Thoracic aorta (tissue), 2 donors: ENCODE data around the gene GHRH. TPM values are rescaled to one million over a fixed set of nuclear protein-coding genes. Genes with fewer than 3 reads are reported as not detected.

ENCODE experiments used
- ATAC-seq: fragments of 150-250 bp; one replicate; pipeline ENCODE4 v1.8.0; 2017; ENCODE audit warnings: low read depth; ENCODE audit not compliant: insufficient number of reproducible peaks, low FRiP score
- DNase-seq: peaks from one replicate; pipeline ENCODE4 v3.0.0-alpha.2; 2020; ENCODE audit warnings: low spot score
- H3K27ac ChIP-seq, 2 donors: fragments of 200-600 bp; sonication (generic); 1 replicate in 1 of 2; 2 replicates in 1 of 2; pipeline ENCODE4 v1.5.1; 2016; ENCODE audit warnings: mild to moderate bottlenecking in 2 of 2, moderate library complexity in 2 of 2
- H3K27me3 ChIP-seq: fragments of 200-600 bp; sonication (generic); replicated peaks from 2 replicates; pipeline ENCODE4 v1.6.0; 2016; ENCODE audit warnings: mild to moderate bottlenecking; ENCODE audit not compliant: insufficient read depth
- H3K36me3 ChIP-seq: fragments of 200-600 bp; sonication (generic); one replicate; pipeline ENCODE4 v1.5.1; 2016
- H3K4me1 ChIP-seq, 2 donors: fragments of 200-600 bp; sonication (generic); 1 replicate in 1 of 2; 2 replicates in 1 of 2; pipeline versions ENCODE4 v1.5.1 to v1.6.0; 2016; ENCODE audit warnings: low read depth in 2 of 2, mild to moderate bottlenecking in 1 of 2; ENCODE audit not compliant: control insufficient read depth in 1 of 2
- H3K4me3 ChIP-seq: fragments of 200-600 bp; sonication (generic); 2 replicates; pipeline ENCODE4 v1.5.1; 2016; ENCODE audit warnings: mild to moderate bottlenecking
- H3K9me3 ChIP-seq: fragments of 200-600 bp; sonication (generic); 2 replicates; pipeline ENCODE4 v1.5.1; 2016
- total RNA-seq, 2 donors: library from RNA; depleted of rRNA; stranded (reverse); fragments of >200 nt; gene quantifications; one replicate each; pipeline versions ENCODE4 v1.1.0 to v1.2.3, GENCODE V29; 2016
- TF ChIP-seq, protein P1 (sequence below): fragments of 200-600 bp; sonication (generic); IDR thresholded peaks from one replicate; pipeline ENCODE4 v1.5.1; 2019; ENCODE audit warnings: antibody characterized with exemption

GHRH gene
- total RNA-seq, 2 donors from 2014 or later = not detected

DNA sequence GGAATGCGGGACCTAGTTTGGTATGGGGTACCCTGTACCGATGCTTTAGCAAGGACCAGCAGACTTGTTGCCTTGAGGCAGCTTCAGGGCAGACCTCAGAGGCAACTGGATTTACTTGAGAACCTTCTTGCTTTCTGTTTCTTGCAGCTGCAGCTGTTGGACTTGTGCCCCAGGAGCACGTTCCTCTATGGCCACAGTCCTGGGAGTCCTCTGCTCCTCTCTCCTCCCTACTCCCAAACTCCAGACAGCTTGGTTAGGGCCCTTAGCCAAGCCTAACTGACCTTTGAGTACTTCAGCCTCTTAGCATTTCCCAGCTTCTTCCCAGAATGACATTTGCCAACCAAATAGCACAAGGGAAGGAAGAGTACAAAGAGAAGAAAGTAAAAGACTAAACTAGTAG lies 34.7 kb downstream of the GHRH start:
- TF ChIP-seq, protein P1, sequence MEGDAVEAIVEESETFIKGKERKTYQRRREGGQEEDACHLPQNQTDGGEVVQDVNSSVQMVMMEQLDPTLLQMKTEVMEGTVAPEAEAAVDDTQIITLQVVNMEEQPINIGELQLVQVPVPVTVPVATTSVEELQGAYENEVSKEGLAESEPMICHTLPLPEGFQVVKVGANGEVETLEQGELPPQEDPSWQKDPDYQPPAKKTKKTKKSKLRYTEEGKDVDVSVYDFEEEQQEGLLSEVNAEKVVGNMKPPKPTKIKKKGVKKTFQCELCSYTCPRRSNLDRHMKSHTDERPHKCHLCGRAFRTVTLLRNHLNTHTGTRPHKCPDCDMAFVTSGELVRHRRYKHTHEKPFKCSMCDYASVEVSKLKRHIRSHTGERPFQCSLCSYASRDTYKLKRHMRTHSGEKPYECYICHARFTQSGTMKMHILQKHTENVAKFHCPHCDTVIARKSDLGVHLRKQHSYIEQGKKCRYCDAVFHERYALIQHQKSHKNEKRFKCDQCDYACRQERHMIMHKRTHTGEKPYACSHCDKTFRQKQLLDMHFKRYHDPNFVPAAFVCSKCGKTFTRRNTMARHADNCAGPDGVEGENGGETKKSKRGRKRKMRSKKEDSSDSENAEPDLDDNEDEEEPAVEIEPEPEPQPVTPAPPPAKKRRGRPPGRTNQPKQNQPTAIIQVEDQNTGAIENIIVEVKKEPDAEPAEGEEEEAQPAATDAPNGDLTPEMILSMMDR = no peak
- H3K27ac ChIP-seq = peak overlapping the region; percentile 60 to 68
- H3K4me3 ChIP-seq = no peak overlapping the region
- H3K4me1 ChIP-seq = peaks cover 8 to 35% of the 10 kb centered on the region in 2 donors
- H3K36me3 ChIP-seq = peaks cover 27% of the 10 kb centered on the region
- no peaks in the 10 kb centered on the region for H3K27me3 ChIP-seq
- no peaks in the 10 kb centered on the region for H3K9me3 ChIP-seq
- no peak for ATAC-seq
- no peak for DNase-seq

DNA sequence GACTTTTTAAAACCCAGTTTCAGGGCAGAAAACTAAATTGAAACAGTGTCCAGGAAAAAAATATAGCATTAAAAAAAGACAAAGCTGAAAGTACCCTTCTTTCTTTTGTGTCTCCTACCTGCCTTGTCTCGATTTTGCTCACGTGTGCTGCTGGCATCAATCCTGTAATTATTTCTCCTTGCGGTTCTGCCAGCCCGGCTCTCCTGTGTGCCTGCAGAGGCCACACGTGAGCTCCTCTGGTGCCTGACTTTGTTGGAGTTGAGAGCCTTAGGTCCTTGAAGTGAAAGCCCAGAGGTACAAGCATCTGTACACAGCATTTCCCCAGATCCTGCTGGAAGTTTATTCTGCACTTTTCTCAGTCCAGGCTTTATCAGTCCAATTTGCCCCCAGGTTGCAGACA lies 36.5 kb downstream of the GHRH start:
- DNase-seq = no peak
- Histone ChIP-seq H3K27me3 (no peaks in the 10 kb centered on the region), H3K4me1 (peaks cover 13 to 51% of the 10 kb centered on the region in 2 donors), H3K36me3 (peaks cover 12% of the 10 kb centered on the region), H3K4me3 (no peak overlapping the region), H3K27ac (no peak overlapping the region), H3K9me3 (no peaks in the 10 kb centered on the region)
- no peak for ATAC-seq
- TF ChIP-seq, protein P1 = no peak

DNA sequence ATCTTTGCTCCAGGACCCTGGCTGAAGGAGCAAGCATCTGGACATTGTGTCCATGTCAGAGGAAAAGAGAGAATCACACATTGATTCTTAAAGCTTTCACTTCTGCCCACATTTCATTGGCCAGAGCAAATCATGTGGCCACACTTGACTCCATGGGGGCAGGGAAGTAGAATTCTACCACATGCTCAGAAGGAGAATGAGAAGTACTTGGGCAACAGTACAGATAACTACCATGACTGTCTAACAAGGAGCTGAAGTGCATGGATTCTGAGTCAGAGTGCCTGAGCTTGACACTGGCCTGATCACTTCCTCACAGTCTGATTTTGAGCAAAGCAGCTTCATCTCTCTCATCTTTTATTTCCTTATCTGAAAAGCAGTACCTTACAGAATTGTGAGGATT lies 38.6 kb downstream of the GHRH start:
- Histone ChIP-seq H3K4me1 (peaks cover 20 to 46% of the 10 kb centered on the region in 2 donors), H3K9me3 (no peaks in the 10 kb centered on the region), H3K27ac (no peak overlapping the region), H3K4me3 (no peak overlapping the region), H3K36me3 (peaks cover 9% of the 10 kb centered on the region), H3K27me3 (no peaks in the 10 kb centered on the region)
- peak; percentile 51 for ATAC-seq
- TF ChIP-seq, protein P1 = no peak
- no peak for DNase-seq

DNA sequence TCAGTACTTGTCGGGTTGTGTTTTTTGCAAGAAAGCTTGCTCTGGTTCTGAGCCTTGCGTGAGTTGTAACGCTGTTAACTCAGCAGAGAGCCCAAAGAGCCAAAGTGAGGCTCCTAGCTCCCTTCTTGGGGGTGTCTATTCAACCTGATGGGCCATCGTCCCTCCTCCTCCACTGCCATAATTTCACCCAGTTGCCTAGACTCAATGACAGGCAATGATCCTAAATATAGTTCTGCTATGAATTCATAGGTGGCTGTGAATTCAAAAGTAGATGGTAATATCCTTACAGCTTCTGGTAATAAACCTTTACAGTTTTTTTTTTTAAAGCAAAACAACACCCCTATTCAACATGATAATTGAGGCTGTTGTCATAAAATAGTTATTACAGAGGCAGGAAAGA lies 39.5 kb downstream of the GHRH start:
- Histone ChIP-seq H3K27ac (peak overlapping the region in 1 of 2 donors; percentile 67), H3K27me3 (no peaks in the 10 kb centered on the region), H3K4me1 (peaks cover 20 to 36% of the 10 kb centered on the region in 2 donors), H3K9me3 (no peaks in the 10 kb centered on the region), H3K4me3 (no peak overlapping the region), H3K36me3 (peaks cover 14% of the 10 kb centered on the region)
- ATAC-seq = no peak
- no peak for DNase-seq
- TF ChIP-seq, protein P1 = no peak

DNA sequence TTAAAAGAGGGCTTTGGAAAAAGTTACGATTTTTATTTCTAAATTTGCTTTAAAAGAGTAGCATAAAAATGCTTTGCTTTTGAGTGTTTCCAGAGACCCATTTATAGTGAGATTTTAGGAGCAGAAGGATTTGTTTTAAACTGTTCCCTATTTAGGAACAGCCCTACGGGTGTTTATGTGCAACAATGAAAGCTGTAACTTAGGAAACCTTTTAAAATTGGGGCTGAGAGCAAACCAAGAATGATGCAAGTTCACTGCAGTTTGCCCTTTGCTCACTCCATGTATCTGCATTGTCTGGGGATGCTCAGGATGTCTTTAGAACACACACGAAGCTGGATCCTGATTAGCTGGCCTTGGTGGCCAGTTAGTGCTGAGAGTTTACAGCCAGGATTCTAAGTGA lies 40.9 kb downstream of the GHRH start:
- Histone ChIP-seq H3K4me3 (no peak overlapping the region), H3K9me3 (no peaks in the 10 kb centered on the region), H3K27me3 (no peaks in the 10 kb centered on the region), H3K27ac (peak overlapping the region; percentile 29 to 67), H3K4me1 (peaks cover 11 to 25% of the 10 kb centered on the region in 2 donors), H3K36me3 (peaks cover 17% of the 10 kb centered on the region)
- DNase-seq (no peak), ATAC-seq (no peak)
- TF ChIP-seq, protein P1 = no peak
